K562 (cell line): ENCODE results near the gene CAPN8. TPM values are rescaled to one million over a fixed set of nuclear protein-coding genes. Genes with fewer than 3 reads are reported as not detected.

Experiments
- ATAC-seq: fragments of 200-7000 bp; cut with Tn5 transposase; 3 replicates; pipeline ENCODE4 v1.9.1; 2020; ENCODE audit warnings: moderate library complexity
- BruUV-seq: library from RNA; stranded (reverse); fragments of 400-500 nt; replicated peaks from 2 replicates; lab custom pipeline; 2021; lab: Mats Ljungman, UMichigan
- CTCF ChIA-PET: fragments of 300-600 bp; formaldehyde crosslinking; extraction: SDS; loops from one replicate; lab custom pipeline; 2021; ENCODE audit warnings: low intra/inter-chr PET ratio; lab: Yijun Ruan, JAX
- POLR2A ChIA-PET: fragments of 300-600, 350-650 bp; sonication (Branson Sonifier 250); formaldehyde crosslinking; extraction: SDS; loops from one replicate; lab custom pipeline; 2021; ENCODE audit warnings: antibody characterized with exemption, inconsistent platforms; lab: Yijun Ruan, JAX
- DNase-seq, 4 experiments: peaks; one replicate each; pipeline versions ENCODE4 v3.0.0 to v3.0.0-alpha.2; 2011 to 2018; ENCODE audit warnings: low spot score in 3 of 4, mixed read lengths in 3 of 4; ENCODE audit errors: extremely low read depth in 1 of 4
- FAIRE-seq: peaks from 2 replicates; lab custom pipeline; 2011; peaks lifted over from hg19 to GRCh38; lab: Jason Lieb, UNC
- H2AFZ ChIP-seq: 2 replicates; pipeline ENCODE4 v1.6.0; 2011; ENCODE audit warnings: low read depth, low read length, control low read depth, inconsistent platforms
- H3K27ac ChIP-seq: fragments of 200-600 bp; 3 replicates; pipeline ENCODE4 v1.8.0; 2011; ENCODE audit warnings: low read depth, mild to moderate bottlenecking, control low read depth, inconsistent platforms, low read length, moderate library complexity, mixed read lengths; ENCODE audit errors: extremely low read depth
- H3K27me3 ChIP-seq, 2 experiments: fragments of 300-600 bp in 1 of 2; 2 replicates in 1 of 2; 3 replicates in 1 of 2; pipeline versions ENCODE4 v1.6.0 to v1.8.0; 2011; ENCODE audit warnings: inconsistent platforms in 2 of 2, low read length in 2 of 2, mild to moderate bottlenecking in 1 of 2, mixed read lengths in 1 of 2, moderate library complexity in 1 of 2; ENCODE audit not compliant: control insufficient read depth in 2 of 2, insufficient read depth in 2 of 2
- H3K36me3 ChIP-seq: fragments of 300-600 bp; 3 replicates; pipeline ENCODE4 v1.8.0; 2011; ENCODE audit warnings: mild to moderate bottlenecking, low read length, inconsistent platforms; ENCODE audit not compliant: control insufficient read depth, insufficient read depth
- H3K4me1 ChIP-seq, 2 experiments: fragments of 200-600 bp in 1 of 2; replicated peaks in 1 of 2; 2 replicates in 1 of 2; 3 replicates in 1 of 2; pipeline versions ENCODE4 v1.5.1 to v1.8.0; 2011; ENCODE audit warnings: inconsistent platforms in 2 of 2, low read length in 2 of 2, mild to moderate bottlenecking in 1 of 2, mixed read lengths in 1 of 2, moderate library complexity in 1 of 2; ENCODE audit not compliant: control insufficient read depth in 2 of 2, insufficient read depth in 2 of 2
- H3K4me2 ChIP-seq: 2 replicates; pipeline ENCODE4 v1.6.1; 2011; ENCODE audit warnings: low read length, control low read depth, inconsistent platforms, mixed read lengths; ENCODE audit not compliant: insufficient read depth
- H3K4me3 ChIP-seq: fragments of 200-600 bp; sonication (generic), shearing (Covaris generic); 2 replicates; pipeline ENCODE4 v1.5.1; 2016; ENCODE audit warnings: control low read depth, inconsistent platforms
- H3K79me2 ChIP-seq: fragments of 200-600 bp; 3 replicates; pipeline ENCODE4 v1.8.0; 2011; ENCODE audit warnings: low read length, inconsistent platforms; ENCODE audit not compliant: control insufficient read depth, insufficient read depth
- H3K9ac ChIP-seq, 2 experiments: 2 replicates each; pipeline versions ENCODE4 v1.6.0 to v1.6.1; 2011; ENCODE audit warnings: low read depth in 2 of 2, low read length in 2 of 2, control low read depth in 1 of 2, inconsistent platforms in 1 of 2, mild to moderate bottlenecking in 1 of 2, mixed read lengths in 1 of 2; ENCODE audit not compliant: insufficient read depth in 1 of 2
- H3K9me1 ChIP-seq: one replicate; pipeline ENCODE4 v1.6.0; 2011; ENCODE audit warnings: inconsistent platforms, mild to moderate bottlenecking, low read length, moderate library complexity; ENCODE audit not compliant: control insufficient read depth, insufficient read depth
- H3K9me3 ChIP-seq: replicated peaks from 2 replicates; pipeline ENCODE4 v1.5.1; 2011; ENCODE audit warnings: low read depth, low read length, inconsistent platforms; ENCODE audit not compliant: control insufficient read depth, insufficient read depth
- H4K20me1 ChIP-seq: replicated peaks from 2 replicates; pipeline ENCODE4 v1.6.1; 2011; ENCODE audit warnings: low read length, inconsistent platforms, mixed read lengths; ENCODE audit not compliant: control insufficient read depth, insufficient read depth
- CHCHD3 ChIP-seq: fragments of 250-450 bp; sonication (Bioruptor Pico); IDR thresholded peaks from 2 replicates; pipeline ENCODE4 v2.1.2; 2022; ENCODE audit warnings: mild to moderate bottlenecking
- MCM5 ChIP-seq: fragments of 450-650 bp; IDR thresholded peaks from 2 replicates; pipeline ENCODE4 v1.6.1; 2016; ENCODE audit warnings: low read depth
- NFXL1 ChIP-seq: fragments of 450-650 bp; formaldehyde crosslinking; IDR thresholded peaks from 2 replicates; pipeline ENCODE4 v1.4.0; 2021; ENCODE audit warnings: mild to moderate bottlenecking
- SNRNP70 ChIP-seq: fragments of 200-400 bp; formaldehyde crosslinking; optimal IDR thresholded peaks from 2 replicates; pipeline ENCODE3; 2017; ENCODE audit warnings: low read depth, low read length
- TAF9B ChIP-seq: fragments of 450-650 bp; IDR thresholded peaks from 2 replicates; pipeline ENCODE4 v1.6.1; 2018; ENCODE audit warnings: mild to moderate bottlenecking; ENCODE audit not compliant: partially characterized antibody
- ZKSCAN8 ChIP-seq: fragments of 200-800 bp; sonication (Bioruptor generic); IDR thresholded peaks from 2 replicates; pipeline ENCODE4 v1.6.1; 2016; ENCODE audit warnings: missing genetic modification characterization, missing compliant biosample characterization
- ZNF347 ChIP-seq: fragments of 450-650 bp; formaldehyde crosslinking; IDR thresholded peaks from 2 replicates; pipeline ENCODE4 v1.4.0; 2020; ENCODE audit warnings: low read depth, mild to moderate bottlenecking, moderate library complexity
- ZNF764 ChIP-seq: fragments of 250-450 bp; sonication (Bioruptor Pico); IDR thresholded peaks from 2 replicates; pipeline ENCODE4 v1.4.0; 2020; ENCODE audit warnings: low read depth, mild to moderate bottlenecking, moderate library complexity
- WGBS: fragments of 100-300 bp; shearing (Covaris generic); methylation state at CpG from one replicate; pipeline ENCODE4 v1.1.6; 2016; ENCODE audit warnings: low coverage, mixed read lengths; ENCODE audit not compliant: insufficient coverage; ENCODE audit errors: missing lambda C conversion rate; 5-methylcytosine and 5-hydroxymethylcytosine counted together
- in situ Hi-C: fragments of 300-500 bp; cut with MboI; formaldehyde crosslinking; loops from 4 replicates; pipeline ENCODE4 v1.15.0; 2018; ENCODE audit warnings: inconsistent platforms, mixed read lengths
- intact Hi-C: fragments of 100-400 bp; cut with micrococcal nuclease; formaldehyde crosslinking; loops from 2 replicates; pipeline ENCODE4 v1.14.2; 2022
- polyA plus RNA-seq, 8 experiments: library from polyadenylated mRNA; depleted of rRNA in 4 of 8; stranded (reverse) in 5 of 8; unstranded in 3 of 8; fragments of >200 nt; fragmentation: Nextera tagmentation in 2 of 8; fragmentation: Illumina TruSeq in 1 of 8; extraction: Ambion mirVana in 2 of 8; extraction: Trizol in 1 of 8; gene quantifications; 2 replicates each; pipeline versions ENCODE4 v1.2.1 to v1.2.3, GENCODE V29; 2011 to 2014; ENCODE audit warnings: inconsistent platforms in 1 of 8, missing spikeins in 1 of 8
- total RNA-seq, 7 experiments: library from RNA; depleted of rRNA in 6 of 7; stranded (reverse); fragments of >200 nt in 6 of 7; fragmentation: Illumina TruSeq in 2 of 7; extraction: Trizol in 2 of 7; gene quantifications; 2 replicates each; pipeline versions ENCODE4 v1.2.1 to v1.2.3, GENCODE V29; 2011 to 2021; ENCODE audit warnings: low replicate concordance in 1 of 7
- TF ChIP-seq, protein P1 (sequence below): fragments of 450-650 bp; conservative IDR thresholded peaks from 2 replicates; pipeline ENCODE4 v1.6.1; 2016; ENCODE audit warnings: missing genetic modification characterization, low read depth, mild to moderate bottlenecking, missing compliant biosample characterization, moderate library complexity

Gene CAPN8
- total and polyA plus RNA-seq, 9 of the 15 experiments (the other 6 are each of a cell fraction or from before 2014, with no cell fraction given), result 0.06 TPM; not detected in 8

- no peak overlapping the region for H3K4me3 ChIP-seq
- no peaks in the 10 kb centered on the region for H3K4me1 ChIP-seq
- peaks cover 36 to 50% of the 10 kb centered on the region in 2 experiments for H3K27me3 ChIP-seq
- FAIRE-seq (no peak), DNase-seq (no peak), ATAC-seq (no peak)
- no peak overlapping the region for H3K4me2 ChIP-seq
- intact Hi-C loops, result no loop called here
- no peak overlapping the region for H3K27ac ChIP-seq
- POLR2A ChIA-PET, result no interaction called here
- H3K79me2 ChIP-seq, result no peaks in the 10 kb centered on the region
- in situ Hi-C loops, result loop anchor here (25.0 kb wide), 1 partner anchor 866 kb away; no protein-coding TSS in a partner anchor
- TF ChIP-seq, protein P1, sequence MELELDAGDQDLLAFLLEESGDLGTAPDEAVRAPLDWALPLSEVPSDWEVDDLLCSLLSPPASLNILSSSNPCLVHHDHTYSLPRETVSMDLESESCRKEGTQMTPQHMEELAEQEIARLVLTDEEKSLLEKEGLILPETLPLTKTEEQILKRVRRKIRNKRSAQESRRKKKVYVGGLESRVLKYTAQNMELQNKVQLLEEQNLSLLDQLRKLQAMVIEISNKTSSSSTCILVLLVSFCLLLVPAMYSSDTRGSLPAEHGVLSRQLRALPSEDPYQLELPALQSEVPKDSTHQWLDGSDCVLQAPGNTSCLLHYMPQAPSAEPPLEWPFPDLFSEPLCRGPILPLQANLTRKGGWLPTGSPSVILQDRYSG (tag), result no peak
- no peak for TF ChIP-seq NFXL1 (CRISPR knock-in tag)
- TF ChIP-seq ZNF347 (CRISPR knock-in tag), result no peak
- TF ChIP-seq CHCHD3, result no peak
- TF ChIP-seq SNRNP70, result no peak
- TF ChIP-seq ZNF764 (CRISPR knock-in tag), result no peak
- no peak for TF ChIP-seq ZKSCAN8 (CRISPR knock-in tag)
- no peak for TF ChIP-seq TAF9B
- no peak for TF ChIP-seq MCM5
- TF ChIP-seq, all 486 proteins: peak for 0
- Histone ChIP-seq H2AFZ (no peak overlapping the region), H3K9me1 (no peaks in the 10 kb centered on the region), H4K20me1 (no peaks in the 10 kb centered on the region), H3K36me3 (no peaks in the 10 kb centered on the region), H3K9ac (no peak overlapping the region), H3K9me3 (no peaks in the 10 kb centered on the region)
- BruUV-seq, result no TSS peak
- 5% methylated on average over 4 of the region's 4 CpGs for WGBS
- CTCF ChIA-PET, result no interaction called here
Measured at GRCh38 chr1:223653431-223653830, 12.1 kb downstream of the CAPN8 start.
